Measurements from ENCODE around the gene RPS15. TPM values are rescaled to one million over a fixed set of nuclear protein-coding genes. Genes with fewer than 3 reads are reported as not detected.
A peak's percentile ranks its signal among the peaks of the same experiment; 100 is the strongest.

RPS15 gene
- total and polyA plus RNA-seq, 2 of the 13 experiments (the other 11 are each of a cell fraction or from before 2014, with no cell fraction given) = 695 to 1,411 TPM

- TF ChIP-seq ZBTB26 (CRISPR knock-in tag; IDR thresholded peaks at IDR 0.05; ENCODE audit: borderline replicate concordance) (peak; percentile 13; the same call in 1 of the 2 replicates), ZNF441 (CRISPR knock-in tag; IDR thresholded peaks at IDR 0.05; ENCODE audit: borderline replicate concordance) (peak; percentile 89), YEATS4 (CRISPR knock-in tag; IDR thresholded peaks at IDR 0.05; ENCODE audit: borderline replicate concordance) (peak; percentile 50; the same call in 1 of the 2 replicates), NONO (IDR thresholded peaks at IDR 0.05) (no peak), NONO (CRISPR knock-in tag; conservative IDR thresholded peaks at IDR 0.05) (no peak), ZNF235 (CRISPR knock-in tag; IDR thresholded peaks at IDR 0.05; ENCODE audit: borderline replicate concordance) (peak; percentile 65; the same call in 1 of the 2 replicates), ASH2L (IDR thresholded peaks at IDR 0.05; ENCODE audit: insufficient read length, low read depth, low read length) (peak; percentile 65), IKZF4 (CRISPR knock-in tag; IDR thresholded peaks at IDR 0.05; ENCODE audit: borderline replicate concordance, low read depth, not compliant biosample characterization) (peak; percentile 22), DRAP1 (CRISPR knock-in tag; IDR thresholded peaks at IDR 0.05) (peak; percentile 40; the same call in 1 of the 2 replicates), ZNF501 (CRISPR knock-in tag; IDR thresholded peaks at IDR 0.05) (peak; percentile 74; the same call in 1 of the 2 replicates), ZNF331 (CRISPR knock-in tag; IDR thresholded peaks at IDR 0.05) (peak; percentile 55; the same call in 1 of the 2 replicates), ARID5B (CRISPR knock-in tag; IDR thresholded peaks at IDR 0.05) (peak; percentile 14; the same call in 1 of the 2 replicates), ZNF652 (CRISPR knock-in tag; IDR thresholded peaks at IDR 0.05; ENCODE audit: borderline replicate concordance, low read depth) (peak; percentile 75; the same call in 1 of the 2 replicates), GLMP (CRISPR knock-in tag; IDR thresholded peaks at IDR 0.05; ENCODE audit: borderline replicate concordance) (no peak), ZNF749 (CRISPR knock-in tag; IDR thresholded peaks at IDR 0.05; ENCODE audit: borderline replicate concordance) (peak; percentile 24; the same call in 1 of the 2 replicates), ZIK1 (CRISPR knock-in tag; IDR thresholded peaks at IDR 0.05; ENCODE audit: borderline replicate concordance, low read depth) (peak; percentile 94)
- TF ChIP-seq, protein P1, sequence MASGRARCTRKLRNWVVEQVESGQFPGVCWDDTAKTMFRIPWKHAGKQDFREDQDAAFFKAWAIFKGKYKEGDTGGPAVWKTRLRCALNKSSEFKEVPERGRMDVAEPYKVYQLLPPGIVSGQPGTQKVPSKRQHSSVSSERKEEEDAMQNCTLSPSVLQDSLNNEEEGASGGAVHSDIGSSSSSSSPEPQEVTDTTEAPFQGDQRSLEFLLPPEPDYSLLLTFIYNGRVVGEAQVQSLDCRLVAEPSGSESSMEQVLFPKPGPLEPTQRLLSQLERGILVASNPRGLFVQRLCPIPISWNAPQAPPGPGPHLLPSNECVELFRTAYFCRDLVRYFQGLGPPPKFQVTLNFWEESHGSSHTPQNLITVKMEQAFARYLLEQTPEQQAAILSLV (CRISPR knock-in tag; IDR thresholded peaks at IDR 0.05; ENCODE audit: borderline replicate concordance) = peak; percentile 57; the same call in 1 of the 2 replicates
- TF ChIP-seq, protein P2, sequence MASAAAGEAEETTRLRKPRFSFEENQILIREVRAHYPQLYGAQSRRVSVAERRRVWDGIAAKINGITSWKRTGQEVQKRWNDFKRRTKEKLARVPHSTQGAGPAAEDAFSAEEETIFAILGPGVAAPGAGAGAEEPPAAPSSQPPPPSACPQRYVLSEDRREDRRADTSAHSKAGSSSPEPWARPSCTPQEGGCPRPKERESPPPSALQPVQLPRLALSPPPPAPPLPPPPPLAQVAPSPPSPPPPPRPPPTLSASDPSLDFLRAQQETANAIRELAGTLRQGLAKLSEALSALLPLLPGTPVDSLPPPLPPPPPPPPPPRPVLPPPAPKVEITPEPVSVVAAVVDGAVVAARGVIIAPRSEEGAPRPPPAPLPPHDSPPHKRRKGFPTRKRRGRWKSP (CRISPR knock-in tag; IDR thresholded peaks at IDR 0.05) = 0 out of 2 replicates have a peak, but pooled peaks have one; percentile 72
These were observed 31.2 kb upstream of the RPS15 start (continued) for GRCh38 chr19:1406774-1407527.
